Stimulated activated CD8-positive, alpha-beta memory T cell treated with anti-CD3 and anti-CD28 coated beads, Interleukin-2, amount 100 ng/mL, for 1 hour (primary cell): ENCODE data around the gene RIPK1.
"Not testable (repeated sequence)": the region's sequence is repeated elsewhere in the genome, so short reads cannot be mapped to it uniquely, and the experiment has no call there.

ENCODE experiments used
- DNase-seq, 2 donors: peaks; one replicate each; pipeline ENCODE4 v3.0.0-alpha.2; 2020; ENCODE audit warnings: low read depth in 2 of 2

The RIPK1 gene

DNA sequence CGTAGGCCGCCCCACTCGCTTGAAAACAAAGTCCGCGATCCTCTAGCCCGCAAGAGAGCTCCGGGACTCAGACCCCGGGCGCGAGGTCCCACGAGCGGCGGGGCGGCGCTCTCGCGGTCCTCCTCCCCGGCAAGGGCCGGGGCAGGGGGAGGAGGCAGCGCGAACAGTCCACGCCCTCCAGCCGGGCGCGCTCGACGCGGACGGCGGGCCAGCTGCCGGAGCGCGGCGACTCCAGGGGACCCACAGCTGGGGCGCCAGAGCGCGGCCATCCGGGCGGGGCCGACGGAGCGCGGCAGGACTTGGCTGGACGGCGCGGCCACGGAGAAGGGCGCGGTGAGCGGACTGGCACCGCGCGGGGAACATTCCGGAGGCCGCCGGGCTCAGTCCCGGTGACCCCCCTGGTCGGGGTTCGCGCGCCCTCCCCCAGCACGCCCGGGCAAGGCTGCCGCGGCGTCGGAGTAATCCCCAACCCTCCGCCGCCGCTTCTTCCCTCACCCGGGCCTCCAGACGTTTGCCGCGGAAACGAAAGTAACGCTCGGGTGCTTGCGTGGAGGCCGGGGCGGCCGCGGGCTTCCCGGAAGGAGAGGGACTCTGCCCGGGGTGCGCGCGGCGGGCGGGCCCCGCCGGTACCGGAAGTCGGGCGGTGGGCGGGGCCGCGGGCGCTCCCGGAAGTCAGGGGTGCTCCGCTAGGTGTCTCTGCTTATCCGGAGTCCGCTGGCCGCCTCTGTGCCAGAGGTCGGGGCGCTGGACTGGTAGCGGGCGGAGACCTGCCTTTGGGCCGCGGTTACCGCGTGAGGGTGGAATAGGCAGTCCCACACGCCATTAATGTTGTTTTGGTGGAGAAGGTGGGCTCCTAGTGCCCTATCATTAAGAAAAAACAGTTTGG lies at the start of gene RIPK1:
Gene RIPK1 (plus strand): TSS at position 166 of the 886 bp plus-strand sequence. CDS start 8,330 bp downstream, outside the sequence.
- peak; percentile 89 for DNase-seq

GRCh38 chr6:3019065-3019464 lies 49.2 kb upstream of the RIPK1 start:
- DNase-seq, result no peak

DNA sequence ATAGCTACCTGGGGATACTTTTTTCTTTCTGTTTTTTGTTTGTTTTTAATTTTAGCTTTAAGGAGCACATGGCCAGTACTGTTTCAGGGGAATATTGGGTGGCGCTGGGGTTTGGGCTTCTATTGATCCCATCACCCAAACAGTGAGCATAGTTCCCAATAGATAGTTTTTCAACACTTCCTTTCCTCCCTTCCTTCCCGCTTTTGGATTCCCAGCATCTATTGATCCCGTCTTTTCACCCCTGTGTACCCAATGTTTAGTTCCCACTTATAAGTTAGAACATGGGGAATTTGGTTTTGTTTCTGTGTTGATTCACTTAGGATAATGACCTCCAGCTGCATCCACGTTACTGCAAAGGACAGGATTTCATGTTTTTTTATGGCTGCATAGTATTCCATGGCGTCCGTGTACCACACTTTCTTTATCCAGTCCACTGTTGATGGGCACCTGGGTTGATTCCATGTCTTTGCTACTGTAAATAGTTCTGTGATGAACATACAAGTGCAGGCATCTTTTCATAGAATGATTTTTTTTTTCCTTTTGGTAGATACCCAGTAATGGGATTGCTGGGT lies 48.5 kb upstream of the RIPK1 start:
- DNase-seq, result no peak

DNA sequence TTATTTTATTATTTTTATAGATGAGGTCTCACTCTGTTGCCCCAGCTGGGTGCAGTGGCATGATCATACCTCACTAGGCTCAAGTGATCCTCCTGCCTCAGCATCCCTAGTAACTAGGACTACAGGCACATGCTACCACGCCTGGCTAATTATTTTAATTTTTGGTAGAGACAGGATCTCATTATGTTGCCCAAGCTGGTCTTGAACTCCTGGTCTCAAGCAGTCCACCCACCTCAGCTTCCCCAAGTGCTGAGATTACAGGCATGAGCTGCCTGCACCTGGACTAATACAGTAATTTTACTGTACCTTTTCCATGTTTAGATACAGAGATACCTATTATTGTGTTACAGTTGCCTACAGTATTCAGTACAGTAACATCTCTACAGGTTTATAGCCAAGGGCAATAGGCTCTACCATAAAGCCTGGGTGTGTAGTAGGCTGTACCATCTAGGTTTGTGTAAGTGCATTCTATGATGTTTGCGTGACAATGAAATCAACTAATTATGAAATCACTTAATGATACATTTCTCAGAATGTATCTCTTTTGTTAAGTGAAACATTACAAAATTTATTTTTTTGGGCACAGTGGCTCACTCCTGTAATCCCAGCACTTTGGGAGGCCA lies 47.2 kb upstream of the RIPK1 start:
- not testable (repeated sequence) for DNase-seq

DNA sequence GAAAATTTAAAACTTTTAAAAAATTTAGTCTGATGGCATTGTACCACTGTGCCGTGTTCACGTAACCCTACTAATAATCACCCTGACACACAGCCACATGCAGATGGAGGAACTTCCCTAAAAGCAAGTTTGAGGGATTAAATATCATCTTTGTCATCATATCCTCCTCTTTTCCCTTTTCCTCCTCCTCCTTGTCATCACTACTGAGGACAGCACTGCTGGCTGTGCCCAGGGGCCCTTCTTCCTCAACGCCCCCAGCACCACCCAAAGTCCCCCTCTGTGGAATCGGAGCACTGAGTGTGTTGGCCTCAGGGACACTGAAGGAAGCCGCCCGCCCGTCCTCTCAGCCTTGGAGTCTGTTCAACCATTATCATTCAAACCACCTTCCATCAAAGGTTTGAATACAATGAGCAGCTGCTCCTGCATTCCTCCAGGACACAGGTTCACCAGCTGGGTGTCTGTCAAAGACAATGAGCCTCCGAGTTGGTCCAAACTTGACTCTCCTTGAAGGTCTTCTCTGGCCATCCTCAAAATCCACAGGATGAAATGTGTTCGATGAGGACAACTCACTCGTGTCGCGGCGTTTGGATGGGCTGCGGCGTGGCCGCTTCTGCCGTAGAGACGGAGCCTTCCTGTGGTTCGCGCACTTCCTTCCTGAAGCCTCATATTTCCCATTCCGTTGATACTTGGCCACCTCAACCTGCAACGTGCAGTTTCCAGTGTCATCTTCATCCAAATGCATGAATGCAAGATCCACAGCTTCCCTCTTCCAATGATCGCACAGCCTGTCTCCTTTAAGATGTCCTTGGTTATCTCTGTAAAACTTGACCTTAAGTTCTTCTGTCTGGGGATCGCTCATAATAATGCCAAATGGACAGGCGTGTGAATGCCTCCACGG lies 45.3 kb upstream of the RIPK1 start:
- peak in 1 of 2 donors; percentile 22 for DNase-seq

DNA sequence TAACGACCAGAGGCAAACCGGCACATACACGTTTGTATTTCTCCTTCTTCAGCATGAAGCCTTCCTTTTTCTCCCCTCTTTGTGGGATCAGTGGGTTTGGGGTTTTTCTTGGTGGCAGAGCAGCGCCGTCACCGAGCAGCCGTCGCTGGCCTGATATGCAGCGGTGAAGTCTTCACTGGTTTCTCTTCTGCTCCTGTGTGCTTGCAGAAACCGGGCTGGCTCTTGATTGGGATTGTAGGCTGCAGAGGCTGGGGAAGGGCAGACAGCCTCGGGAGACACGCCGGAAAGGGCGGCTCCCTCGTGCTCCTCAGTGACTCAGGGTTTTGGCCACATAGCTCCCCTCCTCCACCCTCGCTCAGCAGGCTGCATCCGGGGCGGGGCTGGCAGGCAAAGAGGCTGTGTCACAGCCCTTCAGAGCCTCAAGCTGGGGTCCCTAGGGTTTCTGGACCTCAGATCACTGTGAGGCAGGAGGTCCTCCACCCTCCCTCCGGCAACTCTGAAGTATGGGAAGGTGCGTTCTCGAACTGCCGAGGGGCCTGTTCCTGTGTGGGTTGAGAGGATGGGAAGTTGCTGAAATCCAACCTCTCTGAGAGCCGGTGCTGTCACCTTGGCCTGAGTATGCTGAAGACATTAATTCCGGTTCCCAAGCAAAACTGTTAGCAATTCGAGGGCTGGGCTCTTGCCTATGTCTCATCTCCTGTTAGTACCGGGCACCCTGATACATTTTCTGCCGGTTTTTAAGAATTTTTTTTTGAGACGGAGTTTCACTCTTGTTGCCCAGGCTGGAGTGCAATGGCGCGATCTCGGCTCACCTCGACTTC lies 44.4 kb upstream of the RIPK1 start:
- DNase-seq, result peak; percentile 80 to 83

DNA sequence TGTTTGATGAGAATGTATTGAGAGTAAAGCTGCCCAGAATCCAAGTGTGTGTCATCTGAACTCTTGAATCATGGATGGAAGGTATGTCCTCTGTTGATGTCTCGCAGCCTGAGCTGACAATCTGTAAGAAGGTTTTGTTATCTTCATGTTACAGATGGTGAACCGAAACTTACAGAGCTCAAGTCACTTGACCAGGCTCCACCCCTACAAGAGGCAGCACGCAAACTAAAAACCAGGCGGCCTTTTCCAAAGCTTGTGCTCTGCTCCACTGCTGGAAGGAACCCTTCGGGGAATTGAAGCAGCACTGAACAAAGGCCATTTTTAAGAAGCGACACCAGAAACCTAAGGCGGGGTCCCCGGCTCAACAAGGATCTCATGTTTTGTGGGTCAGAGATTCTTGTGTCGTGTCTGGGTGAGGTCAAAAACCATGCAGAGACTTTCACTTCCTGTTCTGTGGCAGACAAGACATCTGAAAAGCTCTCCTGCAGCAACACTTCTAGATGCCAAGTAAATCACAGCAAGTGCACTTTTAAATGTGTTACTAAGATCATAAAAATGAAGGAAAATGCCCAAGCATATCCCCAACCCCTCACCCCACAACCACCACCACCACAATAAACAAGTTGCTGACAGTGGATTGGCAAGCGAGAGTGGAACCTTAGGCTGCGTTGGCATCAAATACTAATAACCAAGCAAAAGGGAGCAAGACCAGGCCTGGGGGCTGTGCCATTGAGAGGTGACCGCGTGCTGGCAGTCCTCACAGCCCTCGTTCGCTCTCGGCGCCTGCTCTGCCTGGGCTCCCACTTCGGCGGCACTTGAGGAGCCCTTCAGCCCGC lies 41.3 kb upstream of the RIPK1 start:
- DNase-seq, result no peak

DNA sequence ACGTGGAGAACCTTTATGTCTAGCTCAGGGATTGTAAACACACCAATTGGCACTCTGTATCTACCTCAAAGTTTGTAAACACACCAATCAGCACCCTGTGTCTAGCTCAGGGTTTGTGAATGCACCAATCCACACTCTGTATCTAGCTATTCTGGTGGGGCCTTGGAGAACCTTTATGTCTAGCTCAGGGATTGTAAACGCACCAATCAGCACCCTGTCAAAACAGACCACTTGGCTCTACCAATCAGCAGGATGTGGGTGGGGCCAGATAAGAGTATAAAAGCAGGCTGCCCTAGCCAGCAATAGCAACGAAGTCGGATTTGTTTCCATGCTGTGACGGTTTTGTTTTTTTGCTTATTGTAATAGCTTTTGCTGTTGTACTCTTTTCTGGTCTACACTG lies 40.1 kb upstream of the RIPK1 start:
- not testable (repeated sequence) for DNase-seq

DNA sequence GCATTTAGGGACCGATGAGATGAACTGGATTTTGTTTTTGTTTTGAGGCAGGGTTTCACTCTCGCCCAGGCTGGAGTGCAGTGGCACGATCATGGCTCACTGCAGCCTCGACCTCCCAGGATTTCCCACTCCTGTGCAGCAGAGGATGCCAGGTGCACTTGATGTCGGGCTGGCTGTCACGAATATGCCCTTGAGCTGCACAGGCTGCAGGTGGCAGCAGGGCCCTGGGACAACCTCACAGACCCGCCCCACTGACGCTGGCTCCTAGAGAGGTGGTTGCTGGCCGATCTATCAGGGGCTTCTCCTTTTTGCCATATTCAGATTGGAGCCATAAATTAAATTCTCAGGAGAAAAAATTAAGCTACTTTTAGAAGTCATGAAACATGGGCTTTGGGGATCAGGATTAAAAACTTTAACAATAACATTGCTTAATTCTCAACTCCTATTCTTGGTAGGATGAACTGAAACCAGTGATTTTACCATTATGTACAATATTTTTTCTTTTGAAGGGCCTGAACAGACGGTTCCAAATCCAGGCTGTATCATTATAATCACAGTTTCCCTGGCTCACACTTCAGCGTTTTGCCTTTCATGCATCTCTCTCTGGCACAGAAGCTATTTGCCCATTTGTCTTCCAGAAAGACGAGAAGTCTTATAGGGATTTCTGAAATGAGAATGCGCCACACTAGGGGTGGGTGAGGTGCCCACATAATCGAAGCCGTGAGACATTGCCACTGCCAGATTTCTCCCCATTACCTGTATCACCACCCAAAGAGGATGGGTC lies 36.2 kb upstream of the RIPK1 start:
- no peak for DNase-seq

GRCh38 chr6:3032986-3033385 lies 35.3 kb upstream of the RIPK1 start:
- no peak for DNase-seq

DNA sequence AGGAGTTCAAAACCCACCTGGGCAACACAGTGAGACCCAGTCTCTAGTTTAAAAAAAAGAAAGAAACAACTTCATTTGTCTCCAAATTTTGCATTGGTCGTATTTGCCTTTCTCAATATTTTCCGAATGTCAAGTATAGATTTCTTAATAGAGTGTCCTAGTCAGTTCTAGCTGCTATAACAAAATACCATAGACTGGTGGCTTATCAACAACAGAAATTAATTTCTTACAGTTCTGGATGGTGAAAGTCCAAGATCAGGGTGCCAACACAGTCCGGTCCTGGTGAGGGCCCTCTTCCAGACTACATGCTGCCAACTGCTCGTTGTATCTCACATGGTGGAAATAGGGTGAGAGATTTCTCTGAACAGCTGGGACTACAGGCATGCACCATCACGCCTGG lies 34.6 kb upstream of the RIPK1 start:
- no peak for DNase-seq

GRCh38 chr6:3035397-3035796 lies 32.9 kb upstream of the RIPK1 start:
- no peak for DNase-seq

GRCh38 chr6:3036861-3037637 lies 31.2 kb upstream of the RIPK1 start:
- no peak for DNase-seq

DNA sequence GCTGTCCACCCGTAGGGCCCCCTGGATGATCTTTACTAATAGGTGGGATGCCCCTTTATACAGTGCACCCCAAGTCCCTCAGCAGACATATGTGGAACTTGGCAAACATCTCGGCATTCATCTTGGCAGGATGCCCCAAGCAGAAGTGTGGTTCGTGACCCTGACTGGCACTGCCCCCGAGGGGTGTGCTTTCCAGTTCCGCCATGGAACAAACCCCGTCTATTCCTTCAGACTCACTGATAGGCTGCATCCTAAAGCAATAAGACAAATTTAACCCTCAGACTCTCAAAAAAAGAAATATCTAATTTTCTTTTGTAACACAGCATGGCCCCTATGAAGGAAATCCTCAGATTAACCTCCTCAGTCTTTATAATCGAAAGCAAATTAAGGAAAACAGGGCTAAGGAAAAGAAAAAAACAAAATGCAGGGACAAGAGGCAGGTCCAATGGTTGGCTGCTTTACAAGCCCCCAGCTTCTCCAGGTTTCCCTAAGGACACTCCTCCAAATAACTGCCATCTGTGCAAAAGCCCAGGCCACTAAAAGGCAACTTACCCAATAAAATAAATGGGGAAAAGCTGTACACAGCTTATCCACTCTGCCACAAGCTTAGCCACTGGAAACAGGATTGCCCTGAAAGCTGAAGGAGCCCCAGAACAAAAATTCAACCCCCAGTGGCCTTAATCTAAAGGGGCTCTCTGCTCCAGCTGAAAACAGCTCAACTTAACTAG lies 30.5 kb upstream of the RIPK1 start:
- DNase-seq, result no peak

- no peak for DNase-seq
These were observed 28.9 kb upstream of the RIPK1 start for GRCh38 chr6:3039384-3039783.

- no peak for DNase-seq
These were observed 27.1 kb upstream of the RIPK1 start for GRCh38 chr6:3041147-3041546.

DNA sequence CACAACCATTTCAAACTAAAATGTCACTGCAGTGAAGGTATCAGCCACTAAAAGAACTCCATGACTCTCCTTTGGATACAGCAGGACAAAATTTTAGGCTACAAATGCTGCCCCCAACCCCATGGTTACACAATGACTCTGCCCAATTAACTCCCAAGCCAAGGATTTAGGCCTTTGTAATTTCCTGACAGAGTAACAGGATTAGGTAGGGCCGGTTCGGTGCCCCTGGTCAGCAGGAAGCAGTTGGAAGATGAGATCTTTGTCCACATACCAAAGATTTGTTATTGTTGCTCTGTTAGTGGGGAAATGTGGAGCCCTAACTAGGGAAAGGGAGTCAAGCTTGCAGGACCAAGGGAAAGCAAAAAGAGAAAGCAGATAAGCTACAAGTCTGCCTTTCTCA lies 26.7 kb upstream of the RIPK1 start:
- DNase-seq, result no peak

- no peak for DNase-seq
These were observed 22.9 kb upstream of the RIPK1 start for GRCh38 chr6:3045369-3045768.
